Natural killer cell treated with Interleukin-12 subunit alpha and Interleukin-12 subunit beta and Interleukin-15 and Interleukin-18, amount 100 ng/mL, for 72 hours (primary cell): Measurements from ENCODE around the gene MYH7B. TPM values are rescaled to one million over a fixed set of nuclear protein-coding genes. Genes with fewer than 3 reads are reported as not detected.

Experiments
- ATAC-seq, 2 donors: fragments of 150-1000 bp; cut with Tn5 transposase in 1 of 2; sonication (Bioruptor Pico), chemical (Tn5 transposase) in 1 of 2; 2 replicates each; pipeline ENCODE4 v1.10.0; 2021
- DNase-seq: peaks from one replicate; pipeline ENCODE4 v3.0.0; 2022; ENCODE audit warnings: low spot score
- H3K27ac Mint-ChIP-seq, 2 donors: 1 replicate in 1 of 2; 2 replicates in 1 of 2; pipeline ENCODE4 v1.8.0; 2022; ENCODE audit warnings: mixed read lengths in 2 of 2, mild to moderate bottlenecking in 1 of 2, moderate library complexity in 1 of 2
- H3K27me3 Mint-ChIP-seq, 2 donors: 1 replicate in 1 of 2; 2 replicates in 1 of 2; pipeline ENCODE4 v1.8.0; 2022; ENCODE audit warnings: mixed read lengths in 2 of 2
- H3K36me3 Mint-ChIP-seq: one replicate; pipeline ENCODE4 v1.8.0; 2022; ENCODE audit warnings: mixed read lengths
- H3K4me1 Mint-ChIP-seq, 2 donors: 1 replicate in 1 of 2; 2 replicates in 1 of 2; pipeline ENCODE4 v1.8.0; 2022; ENCODE audit warnings: low read depth in 2 of 2, mixed read lengths in 2 of 2, mild to moderate bottlenecking in 1 of 2
- H3K4me3 Mint-ChIP-seq: one replicate; pipeline ENCODE4 v1.8.0; 2022; ENCODE audit warnings: mixed read lengths
- H3K9me3 Mint-ChIP-seq: 2 replicates; pipeline ENCODE4 v1.8.0; 2022; ENCODE audit warnings: mixed read lengths
- total RNA-seq, 2 donors: library from RNA; stranded (reverse); gene quantifications; one replicate each; pipeline ENCODE4 v1.2.3, GENCODE V29; 2022

The MYH7B gene
- total RNA-seq, 2 donors from 2014 or later = 0.19 TPM; not detected in 1

DNA sequence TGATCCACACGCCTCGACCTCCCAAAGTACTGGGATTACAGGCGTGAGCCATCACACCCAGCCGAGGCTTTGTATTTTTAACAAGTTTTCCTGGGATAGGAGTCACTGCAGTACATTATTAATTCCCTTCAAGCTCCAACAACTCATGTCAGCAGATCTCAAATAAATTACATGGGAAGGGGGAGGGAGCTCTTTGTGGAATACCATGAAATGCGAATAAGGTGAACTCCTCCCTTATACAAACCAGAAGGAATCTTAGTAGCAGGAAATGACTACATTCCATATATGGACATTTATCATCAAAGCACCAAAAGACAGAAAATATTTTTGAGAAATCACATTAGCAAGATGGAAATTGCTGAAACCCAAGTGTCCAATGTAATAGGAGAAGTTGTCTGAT is 3.0 kb upstream of the MYH7B start:
- Mint-ChIP-seq H3K4me1 (peaks cover 22% of the 10 kb centered on the region in 2 donors), H3K27me3 (no peaks in the 10 kb centered on the region), H3K9me3 (no peaks in the 10 kb centered on the region), H3K36me3 (peaks cover 12% of the 10 kb centered on the region), H3K27ac (no peak overlapping the region), H3K4me3 (no peak overlapping the region)
- ATAC-seq = no peak
- DNase-seq = no peak

DNA sequence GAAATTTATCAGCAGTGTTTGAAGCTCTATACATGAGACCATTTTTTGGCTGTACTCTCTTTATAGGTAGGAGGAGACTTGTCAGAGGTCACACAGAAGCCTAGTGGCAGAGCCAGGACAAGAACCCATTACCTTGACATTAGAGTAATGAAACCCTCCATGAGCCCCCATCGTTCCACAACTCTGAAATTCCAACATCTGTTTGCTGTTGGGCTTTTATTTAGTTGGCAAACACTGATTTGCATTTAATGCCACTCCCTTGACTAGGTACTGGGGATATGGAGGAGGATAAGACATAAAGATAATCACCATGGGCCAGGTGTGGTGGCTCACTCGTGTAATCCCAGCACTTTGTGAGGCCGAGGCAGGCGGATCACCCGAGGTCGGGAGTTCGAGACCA is 1.7 kb upstream of the MYH7B start:
- Mint-ChIP-seq H3K4me1 (peaks cover 22% of the 10 kb centered on the region in 2 donors), H3K36me3 (peaks cover 12% of the 10 kb centered on the region), H3K4me3 (no peak overlapping the region), H3K27ac (no peak overlapping the region), H3K9me3 (no peaks in the 10 kb centered on the region), H3K27me3 (no peaks in the 10 kb centered on the region)
- DNase-seq = peak; percentile 51
- ATAC-seq = no peak

DNA sequence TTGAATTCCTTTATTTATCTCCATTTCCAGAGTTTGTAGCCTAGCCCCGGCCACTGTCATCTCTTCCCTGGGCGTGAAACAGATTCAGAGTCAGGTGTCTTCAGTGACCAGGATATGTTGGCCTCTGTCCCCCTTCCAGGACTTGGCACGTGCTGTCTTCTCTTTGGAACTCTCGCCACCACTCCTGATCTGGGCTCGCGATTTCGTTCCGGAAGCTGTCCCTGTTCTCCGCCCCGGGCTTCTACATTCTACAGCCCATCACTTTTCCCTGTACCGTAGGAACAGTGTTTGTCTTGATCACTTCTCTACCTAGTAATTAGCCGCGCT is 801 bp upstream of the MYH7B start:
- H3K9me3 Mint-ChIP-seq = no peaks in the 10 kb centered on the region
- peak; percentile 54 for DNase-seq
- peak overlapping the region; percentile 95 for H3K4me3 Mint-ChIP-seq
- H3K4me1 Mint-ChIP-seq = peaks cover 22% of the 10 kb centered on the region in 2 donors
- H3K27ac Mint-ChIP-seq = peak overlapping the region; percentile 94 to 96
- peak in 1 of 2 donors; percentile 2 for ATAC-seq
- peaks cover 5% of the 10 kb centered on the region for H3K36me3 Mint-ChIP-seq
- H3K27me3 Mint-ChIP-seq = no peaks in the 10 kb centered on the region

DNA sequence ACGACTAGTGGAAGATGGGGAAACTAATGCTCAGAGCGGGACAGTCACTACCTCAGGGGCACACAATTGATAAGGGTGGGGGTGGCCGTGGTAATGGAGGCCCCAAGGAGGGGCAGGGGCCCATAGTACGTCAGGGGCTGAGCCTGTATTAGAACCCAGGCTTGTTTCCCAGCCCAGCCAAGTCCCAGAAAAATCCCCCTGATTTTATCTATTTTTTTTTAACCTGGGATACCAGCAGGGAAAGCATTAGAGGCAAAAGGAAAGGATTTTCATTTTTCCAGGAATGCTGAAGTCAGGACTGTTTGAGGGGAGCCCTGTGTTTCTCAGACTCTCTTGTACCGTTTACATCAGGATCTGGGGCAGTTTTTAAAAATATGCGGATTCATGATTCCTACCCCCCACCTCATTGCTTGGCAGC is 382 bp downstream of the MYH7B start:
- H3K36me3 Mint-ChIP-seq = no peaks in the 10 kb centered on the region
- peaks cover 22% of the 10 kb centered on the region in 2 donors for H3K4me1 Mint-ChIP-seq
- peak overlapping the region; percentile 94 to 96 for H3K27ac Mint-ChIP-seq
- H3K4me3 Mint-ChIP-seq = peak overlapping the region; percentile 95
- no peaks in the 10 kb centered on the region for H3K9me3 Mint-ChIP-seq
- no peak for ATAC-seq
- no peaks in the 10 kb centered on the region for H3K27me3 Mint-ChIP-seq
- no peak for DNase-seq

DNA sequence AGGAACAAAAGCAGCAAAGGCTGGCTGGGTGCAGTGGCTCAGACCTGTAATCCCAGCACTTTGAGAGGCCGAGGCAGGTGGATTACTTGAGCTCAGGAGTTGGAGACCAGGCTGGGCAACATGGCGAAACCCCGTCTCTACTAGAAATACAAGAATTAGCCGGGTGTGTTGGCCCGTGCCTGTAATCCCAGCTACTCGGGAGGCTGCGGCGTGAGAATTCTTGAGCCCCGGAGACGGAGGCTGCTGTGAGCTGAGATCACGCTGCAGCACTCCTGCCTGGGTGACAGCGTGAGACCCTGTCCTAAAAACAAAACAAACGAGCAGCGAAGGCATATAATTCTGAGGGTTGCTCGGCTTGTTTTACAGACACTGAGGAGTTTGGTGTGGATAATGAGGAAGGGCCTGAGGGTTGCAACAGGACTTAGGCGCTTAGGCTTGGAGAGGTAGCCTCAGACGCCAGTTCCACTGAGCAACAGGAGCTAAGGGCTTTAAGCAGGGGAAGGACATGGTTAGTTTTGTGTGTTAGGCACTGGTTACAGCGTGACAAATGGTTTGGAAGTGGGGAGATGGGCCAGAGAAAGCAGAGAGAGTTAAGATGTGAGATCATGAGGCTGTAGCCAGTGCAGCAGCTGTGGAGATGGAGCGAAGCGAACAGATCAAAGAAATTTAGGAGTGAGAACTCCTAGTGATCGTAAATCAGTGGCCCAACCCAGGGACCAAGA is 1.2 kb downstream of the MYH7B start:
- no peaks in the 10 kb centered on the region for H3K27me3 Mint-ChIP-seq
- no peak for ATAC-seq
- peaks cover 22% of the 10 kb centered on the region in 2 donors for H3K4me1 Mint-ChIP-seq
- no peaks in the 10 kb centered on the region for H3K9me3 Mint-ChIP-seq
- no peaks in the 10 kb centered on the region for H3K36me3 Mint-ChIP-seq
- DNase-seq = peak; percentile 42
- peak overlapping the region; percentile 95 for H3K4me3 Mint-ChIP-seq
- peak overlapping the region; percentile 94 to 96 for H3K27ac Mint-ChIP-seq

DNA sequence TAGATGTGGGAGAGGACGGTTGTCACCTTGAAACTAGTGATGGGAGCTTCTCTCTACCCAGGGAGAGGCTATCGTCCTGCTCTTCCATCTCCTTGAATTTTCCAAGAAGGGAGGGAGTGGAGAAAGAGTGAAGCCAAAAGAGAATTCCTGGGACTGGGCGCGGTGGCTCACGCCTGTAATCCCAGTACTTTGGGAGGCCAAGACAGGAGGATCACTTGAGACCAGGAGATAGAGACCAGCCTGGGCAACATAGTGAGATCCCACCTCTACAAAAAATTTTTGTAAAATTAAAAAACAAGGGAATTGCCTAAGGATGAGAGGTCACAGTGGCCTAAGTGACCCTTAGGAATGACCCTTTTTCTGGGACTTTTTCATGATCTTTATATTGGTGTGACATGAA is 8.8 kb downstream of the MYH7B start:
- Mint-ChIP-seq H3K9me3 (no peaks in the 10 kb centered on the region), H3K36me3 (no peaks in the 10 kb centered on the region), H3K27ac (no peak overlapping the region), H3K27me3 (no peaks in the 10 kb centered on the region), H3K4me3 (no peak overlapping the region), H3K4me1 (no peaks in the 10 kb centered on the region)
- DNase-seq = no peak
- no peak for ATAC-seq

DNA sequence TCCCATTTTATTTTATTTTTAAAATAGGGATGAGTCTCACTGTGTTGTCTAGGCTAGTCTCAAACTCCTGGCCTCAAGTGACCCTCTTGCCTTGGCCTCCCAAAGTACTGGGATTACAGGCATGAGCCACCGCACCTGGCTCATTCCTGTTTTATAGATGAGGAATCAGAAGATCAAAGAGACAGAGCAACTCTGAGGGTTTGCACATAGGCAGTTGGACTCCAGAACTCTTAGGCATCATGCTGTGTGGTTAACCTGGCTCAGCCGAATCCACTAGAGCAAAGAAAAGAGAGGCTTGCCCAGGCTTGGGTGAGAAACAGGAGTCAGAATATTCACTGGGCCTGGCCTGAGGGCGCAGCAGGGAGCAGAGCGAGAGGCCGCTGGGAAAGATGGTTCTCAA is 9.4 kb downstream of the MYH7B start:
- Mint-ChIP-seq H3K4me3 (no peak overlapping the region), H3K27me3 (no peaks in the 10 kb centered on the region), H3K36me3 (no peaks in the 10 kb centered on the region), H3K9me3 (no peaks in the 10 kb centered on the region), H3K27ac (no peak overlapping the region), H3K4me1 (no peaks in the 10 kb centered on the region)
- no peak for ATAC-seq
- DNase-seq = no peak

DNA sequence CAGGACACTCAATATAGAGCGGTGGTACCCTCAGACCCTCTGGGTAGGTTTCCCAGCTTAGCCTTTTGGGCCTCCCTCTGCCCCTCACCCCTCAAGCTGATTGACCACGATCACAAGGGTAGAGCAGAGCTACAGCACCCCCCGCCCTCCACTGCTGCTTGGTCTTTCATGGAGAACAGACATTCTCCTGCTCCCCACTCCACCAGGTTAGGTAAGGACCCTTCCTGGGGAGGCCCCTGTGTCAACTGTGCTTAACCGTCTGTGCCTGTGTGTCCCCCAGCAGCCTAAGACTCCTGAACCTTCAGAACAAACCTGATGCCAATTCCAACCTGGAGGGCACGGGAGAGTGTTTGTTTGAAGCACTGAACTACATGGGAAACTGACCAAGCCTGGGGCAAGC is 11.8 kb downstream of the MYH7B start:
- Mint-ChIP-seq H3K36me3 (no peaks in the 10 kb centered on the region), H3K9me3 (no peaks in the 10 kb centered on the region)
- ATAC-seq = no peak

DNA sequence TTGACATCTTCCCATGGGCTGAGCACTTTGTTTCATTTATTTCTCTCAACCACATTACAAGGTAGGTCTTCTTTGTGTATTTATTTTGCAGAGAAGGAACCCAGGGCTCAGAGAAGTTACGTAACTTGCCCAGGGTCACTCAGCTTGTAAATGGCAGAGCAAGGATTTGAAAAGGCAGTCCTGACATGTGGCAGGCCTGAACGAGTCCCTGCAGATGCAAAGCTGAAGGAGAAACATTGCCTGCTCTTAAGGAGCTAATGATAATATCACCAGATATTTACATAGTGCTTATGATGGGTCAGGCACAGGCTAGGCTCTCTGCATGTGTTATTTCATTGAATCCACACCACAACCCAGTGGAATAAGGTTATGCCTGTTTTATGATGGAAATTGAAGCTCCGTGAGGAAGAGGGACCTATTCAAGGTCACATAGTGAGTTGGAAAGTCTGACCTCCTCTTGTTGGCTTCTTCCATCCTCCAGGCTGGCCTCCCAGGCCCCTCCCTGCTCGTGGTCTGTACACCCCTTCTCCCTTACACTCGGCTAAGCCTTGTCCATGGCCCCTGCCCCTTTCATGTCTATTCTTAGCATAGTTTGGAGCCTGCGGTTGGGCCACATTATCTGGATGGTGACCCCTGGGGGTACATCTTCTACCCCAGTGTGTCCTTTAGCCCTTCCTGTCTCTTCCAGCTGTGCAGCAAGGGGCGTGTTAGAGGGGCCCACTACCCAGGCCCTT is 12.5 kb downstream of the MYH7B start:
- no peaks in the 10 kb centered on the region for H3K4me1 Mint-ChIP-seq
- no peaks in the 10 kb centered on the region for H3K36me3 Mint-ChIP-seq
- H3K27ac Mint-ChIP-seq = no peak overlapping the region
- ATAC-seq = no peak
- no peak overlapping the region for H3K4me3 Mint-ChIP-seq
- no peaks in the 10 kb centered on the region for H3K9me3 Mint-ChIP-seq
- DNase-seq = peak; percentile 40
- H3K27me3 Mint-ChIP-seq = no peaks in the 10 kb centered on the region

More for the DNA sequence above, 11.8 kb downstream of the MYH7B start:
- DNase-seq = peak; percentile 56
- Mint-ChIP-seq H3K27ac (no peak overlapping the region), H3K27me3 (no peaks in the 10 kb centered on the region), H3K4me1 (no peaks in the 10 kb centered on the region), H3K4me3 (no peak overlapping the region)

DNA sequence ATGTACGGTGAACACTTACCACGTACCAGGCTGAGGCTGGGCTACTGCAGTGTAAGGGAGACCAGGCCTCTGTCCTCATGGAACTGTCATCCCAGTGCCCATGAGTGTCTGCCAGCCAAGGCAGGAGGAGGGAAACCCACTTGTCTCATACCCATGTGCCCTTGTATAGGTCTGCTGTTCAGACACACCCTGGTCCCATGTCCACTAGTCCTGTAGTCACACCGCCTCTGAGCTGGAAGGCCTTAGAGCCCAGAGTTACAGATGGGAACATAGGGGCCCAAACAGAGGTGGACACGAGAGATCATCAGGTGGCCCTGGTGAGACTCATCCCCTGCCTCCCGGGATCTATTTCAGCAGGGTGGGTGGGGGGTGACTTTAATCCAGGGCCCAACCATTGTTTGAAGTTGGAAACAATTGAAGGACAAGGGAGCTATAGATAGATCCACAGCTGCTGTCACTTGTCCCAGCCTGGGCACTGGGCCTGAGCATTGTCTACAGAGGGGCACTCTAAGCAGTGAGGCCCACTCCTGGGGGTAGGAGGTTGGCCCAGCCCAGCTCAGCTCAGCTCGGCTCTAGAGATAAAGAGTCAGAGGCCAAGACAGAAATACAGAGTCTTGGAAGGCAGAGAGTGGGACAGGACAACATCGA is 14.6 kb downstream of the MYH7B start:
- Mint-ChIP-seq H3K9me3 (no peaks in the 10 kb centered on the region), H3K27me3 (peaks cover 0 to 3% of the 10 kb centered on the region in 2 donors), H3K36me3 (no peaks in the 10 kb centered on the region), H3K4me1 (no peaks in the 10 kb centered on the region), H3K27ac (no peak overlapping the region), H3K4me3 (no peak overlapping the region)
- DNase-seq (peak; percentile 25), ATAC-seq (no peak)

DNA sequence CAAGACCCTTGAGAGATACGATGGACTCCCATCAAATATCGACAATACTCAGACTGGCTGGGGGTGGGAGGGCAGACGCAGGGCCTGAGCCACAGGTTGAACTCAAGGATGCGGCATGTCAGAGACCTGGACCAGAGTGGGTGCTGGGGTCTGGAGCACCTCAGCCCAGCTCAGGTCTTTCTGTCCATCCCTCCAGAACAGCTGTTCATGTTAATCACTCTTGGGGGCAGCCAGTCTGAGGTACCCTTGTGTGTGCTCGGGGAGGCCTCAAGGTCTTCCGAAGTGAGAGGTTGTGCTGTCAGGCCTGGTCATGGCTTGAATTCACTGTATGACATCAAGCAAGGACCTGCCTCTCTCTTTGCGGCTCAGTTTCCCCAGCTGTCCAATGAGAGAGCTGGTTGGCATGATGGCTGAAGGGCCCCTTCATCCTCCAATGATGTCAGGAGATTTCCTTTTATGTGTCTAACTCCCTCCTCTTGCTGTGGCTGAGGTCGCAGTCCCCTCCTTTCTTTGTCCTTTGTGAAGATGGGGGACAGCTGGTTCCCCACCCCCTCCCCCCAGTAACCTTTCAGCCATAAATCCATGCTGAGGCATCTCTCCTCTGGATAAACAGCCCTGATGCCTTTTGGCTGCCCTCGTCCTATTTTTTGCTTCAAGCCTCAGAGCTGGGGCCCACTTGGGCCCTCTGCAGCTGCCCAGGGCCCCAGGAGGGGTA is 15.3 kb downstream of the MYH7B start:
- ATAC-seq (no peak), DNase-seq (no peak)
- Mint-ChIP-seq H3K27ac (no peak overlapping the region), H3K36me3 (no peaks in the 10 kb centered on the region), H3K9me3 (no peaks in the 10 kb centered on the region), H3K4me1 (no peaks in the 10 kb centered on the region), H3K27me3 (peaks cover 0 to 3% of the 10 kb centered on the region in 2 donors), H3K4me3 (no peak overlapping the region)

DNA sequence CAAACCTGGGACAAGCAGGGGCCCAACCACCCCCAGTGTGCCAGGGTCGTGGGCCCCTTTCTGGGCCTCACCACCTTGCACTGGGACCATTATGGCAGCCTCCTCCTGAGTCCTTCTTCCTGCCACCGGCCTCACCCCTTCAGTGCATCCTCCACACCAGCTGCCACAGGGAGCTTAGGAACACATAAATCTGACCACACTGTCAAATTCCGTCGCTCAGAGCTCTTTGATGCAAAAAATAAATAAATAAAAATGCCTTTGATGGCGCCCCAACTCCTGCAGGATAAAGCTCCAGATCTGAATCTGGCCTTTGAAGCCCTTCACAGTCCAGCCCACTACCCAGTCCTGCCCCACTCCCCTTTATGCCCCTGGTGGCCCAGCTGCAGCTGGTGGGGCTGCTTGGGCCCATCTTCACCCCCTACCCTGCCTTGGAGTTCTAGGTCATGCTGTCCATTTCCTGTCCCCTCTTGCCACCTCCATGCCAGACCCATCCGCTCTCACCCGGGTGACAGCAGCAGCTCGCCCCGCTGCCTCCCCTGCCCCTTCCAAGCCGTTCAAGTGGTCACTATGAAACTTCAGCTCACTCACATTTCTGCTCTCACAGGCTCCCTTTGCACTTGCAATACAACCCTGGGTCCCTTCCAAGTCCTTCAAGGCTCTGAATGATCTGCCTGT is 16.0 kb downstream of the MYH7B start:
- H3K4me3 Mint-ChIP-seq = no peak overlapping the region
- H3K4me1 Mint-ChIP-seq = no peaks in the 10 kb centered on the region
- H3K27ac Mint-ChIP-seq = no peak overlapping the region
- no peaks in the 10 kb centered on the region for H3K9me3 Mint-ChIP-seq
- ATAC-seq (no peak), DNase-seq (peak; percentile 38)
- H3K36me3 Mint-ChIP-seq = no peaks in the 10 kb centered on the region
- H3K27me3 Mint-ChIP-seq = peaks cover under 1 to 3% of the 10 kb centered on the region in 2 donors

DNA sequence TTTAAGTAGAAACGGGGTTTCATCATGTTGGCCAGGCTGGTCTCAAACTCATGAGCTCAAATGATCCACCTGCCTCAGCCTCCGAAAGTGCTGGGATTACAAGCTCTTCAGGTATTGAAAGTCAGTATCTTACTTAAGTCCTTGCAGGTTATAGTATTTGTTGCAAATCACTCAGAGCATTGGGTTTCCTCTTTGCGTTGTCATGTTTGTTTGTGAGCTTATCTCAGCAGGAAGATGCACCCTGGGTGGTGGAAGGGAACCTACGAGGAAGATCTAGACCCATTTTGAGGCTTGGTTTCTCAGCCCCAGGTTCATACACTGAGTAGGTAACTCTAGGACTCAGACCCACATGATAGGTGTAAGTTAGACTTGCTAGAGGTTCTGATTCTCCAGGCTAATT is 18.6 kb downstream of the MYH7B start:
- H3K9me3 Mint-ChIP-seq = no peaks in the 10 kb centered on the region

More for the DNA sequence above, 18.6 kb downstream of the MYH7B start:
- Mint-ChIP-seq H3K4me3 (no peak overlapping the region), H3K36me3 (no peaks in the 10 kb centered on the region), H3K4me1 (no peaks in the 10 kb centered on the region), H3K27me3 (peaks cover 7 to 11% of the 10 kb centered on the region in 2 donors), H3K27ac (no peak overlapping the region)
- DNase-seq (peak; percentile 42), ATAC-seq (no peak)
